Left ventricle myocardium inferior (tissue), 1 donor: ENCODE measurements around the gene GRAP2. TPM values are rescaled to one million over a fixed set of nuclear protein-coding genes. Genes with fewer than 3 reads are reported as not detected.

Source experiments
- DNase-seq: peaks from one replicate; pipeline ENCODE4 v3.0.0-alpha.2; 2020
- H3K27ac ChIP-seq: fragments of 200-600 bp; replicated peaks from 2 replicates; pipeline ENCODE4 v1.8.0; 2021
- H3K27me3 ChIP-seq: fragments of 200-600 bp; 2 replicates; pipeline ENCODE4 v1.8.0; 2021; ENCODE audit warnings: low read depth
- H3K36me3 ChIP-seq: fragments of 200-600 bp; 2 replicates; pipeline ENCODE4 v1.8.0; 2021
- H3K4me1 ChIP-seq: fragments of 200-600 bp; 2 replicates; pipeline ENCODE4 v1.8.0; 2021
- H3K4me3 ChIP-seq: fragments of 200-600 bp; 2 replicates; pipeline ENCODE4 v1.8.0; 2021; ENCODE audit warnings: mild to moderate bottlenecking, moderate library complexity
- H3K9me3 ChIP-seq: fragments of 200-600 bp; replicated peaks from 2 replicates; pipeline ENCODE4 v1.8.0; 2021
- CTCF ChIP-seq: fragments of 200-600 bp; IDR thresholded peaks from 2 replicates; pipeline ENCODE4 v1.8.0; 2021; ENCODE audit warnings: antibody characterized with exemption, mild to moderate bottlenecking, borderline replicate concordance
- intact Hi-C: fragments of 100-400 bp; cut with micrococcal nuclease; formaldehyde crosslinking; loops from one replicate; pipeline ENCODE4 v1.11.0; 2022
- total RNA-seq: library from RNA; stranded (reverse); fragmentation: NEBNext Ultra II Directional; extraction: Animal tissue kit (Norgen Biotek cat#: 25700); gene quantifications from one replicate; pipeline ENCODE4 v1.2.1, GENCODE V29; 2021
- donor health status: DM: no; HTN: yes; CAD: no; lungs with severe emphysema.

GRAP2 gene
- total RNA-seq, 1 donor from 2014 or later: 1.6 TPM

GRCh38 chr22:39979048-39979447, 78.2 kb downstream of the GRAP2 start:
- H3K27me3 ChIP-seq: peaks cover 55% of the 10 kb centered on the region
- peaks cover 2% of the 10 kb centered on the region for H3K4me1 ChIP-seq
- no peak overlapping the region for H3K27ac ChIP-seq
- TF ChIP-seq CTCF: no peak
- DNase-seq: no peak
- no peak overlapping the region for H3K4me3 ChIP-seq
- intact Hi-C loops: no loop called here
- no peaks in the 10 kb centered on the region for H3K36me3 ChIP-seq
- H3K9me3 ChIP-seq: no peaks in the 10 kb centered on the region

GRCh38 chr22:39979458-39979857, 78.6 kb downstream of the GRAP2 start:
- intact Hi-C loops: no loop called here
- peaks cover 54% of the 10 kb centered on the region for H3K27me3 ChIP-seq

GRCh38 chr22:39980596-39980995, 79.7 kb downstream of the GRAP2 start:
- intact Hi-C loops: no loop called here
- no peak for TF ChIP-seq CTCF
- Histone ChIP-seq H3K36me3 (no peaks in the 10 kb centered on the region), H3K4me3 (no peak overlapping the region), H3K4me1 (peaks cover under 1% of the 10 kb centered on the region), H3K27me3 (peaks cover 43% of the 10 kb centered on the region), H3K9me3 (no peaks in the 10 kb centered on the region), H3K27ac (no peak overlapping the region)
- no peak for DNase-seq

More at GRCh38 chr22:39979458-39979857, 78.6 kb downstream of the GRAP2 start:
- Histone ChIP-seq H3K9me3 (no peaks in the 10 kb centered on the region), H3K4me3 (no peak overlapping the region), H3K36me3 (no peaks in the 10 kb centered on the region), H3K27ac (no peak overlapping the region), H3K4me1 (no peaks in the 10 kb centered on the region)
- DNase-seq: no peak
- no peak for TF ChIP-seq CTCF

GRCh38 chr22:39983346-39983745, 82.5 kb downstream of the GRAP2 start:
- H3K27me3 ChIP-seq: peaks cover 20% of the 10 kb centered on the region
- H3K9me3 ChIP-seq: no peaks in the 10 kb centered on the region
- no peaks in the 10 kb centered on the region for H3K36me3 ChIP-seq
- no peak for DNase-seq
- no peak overlapping the region for H3K4me3 ChIP-seq
- intact Hi-C loops: no loop called here
- no peak overlapping the region for H3K27ac ChIP-seq
- TF ChIP-seq CTCF: no peak
- H3K4me1 ChIP-seq: peaks cover 4% of the 10 kb centered on the region

GRCh38 chr22:39984006-39984405, 83.1 kb downstream of the GRAP2 start:
- Histone ChIP-seq H3K9me3 (no peaks in the 10 kb centered on the region), H3K4me3 (no peak overlapping the region), H3K4me1 (peaks cover 7% of the 10 kb centered on the region), H3K36me3 (no peaks in the 10 kb centered on the region), H3K27ac (no peak overlapping the region), H3K27me3 (peaks cover 14% of the 10 kb centered on the region)
- no peak for DNase-seq
- TF ChIP-seq CTCF: no peak
- intact Hi-C loops: no loop called here

GRCh38 chr22:39984746-39985145, 83.9 kb downstream of the GRAP2 start:
- no peak overlapping the region for H3K27ac ChIP-seq
- H3K9me3 ChIP-seq: no peaks in the 10 kb centered on the region
- DNase-seq: no peak
- H3K27me3 ChIP-seq: peaks cover 9% of the 10 kb centered on the region
- H3K4me1 ChIP-seq: peaks cover 14% of the 10 kb centered on the region
- H3K4me3 ChIP-seq: no peak overlapping the region
- no peaks in the 10 kb centered on the region for H3K36me3 ChIP-seq
- intact Hi-C loops: no loop called here
- no peak for TF ChIP-seq CTCF
